Measurements from ENCODE around the gene GNA12. TPM values are rescaled to one million over a fixed set of nuclear protein-coding genes. Genes with fewer than 3 reads are reported as not detected.

GNA12 gene
- polyA plus RNA-seq, 4 donors: 3.4 to 27.2 (median 14.5) TPM

- H3K27me3 ChIP-seq (ENCODE audit: control insufficient read depth in 3 of 3, insufficient read depth in 3 of 3, low read length in 3 of 3): no peaks in the 10 kb centered on the region
- H3K9me3 ChIP-seq (ENCODE audit: control insufficient read depth in 2 of 2, insufficient read depth in 1 of 2, low read depth in 1 of 2, low read length in 1 of 2): peaks cover 0 to 10% of the 10 kb centered on the region in 2 donors
- H3K27ac ChIP-seq (ENCODE audit: low read depth in 1 of 3, low read length in 2 of 3): no peak overlapping the region
- H3K4me3 ChIP-seq (ENCODE audit: low read depth in 1 of 3, low read length in 3 of 3): no peak overlapping the region
- 76 to 84% (median 77%) methylated on average over 19 to 20 of the region's 20 CpGs for WGBS, 3 donors
- peaks cover 0 to 22% (median 0%) of the 10 kb centered on the region in 3 donors for H3K36me3 ChIP-seq (ENCODE audit: control insufficient read depth in 3 of 3, insufficient read depth in 2 of 3, low read depth in 1 of 3, low read length in 3 of 3)
- DNase-seq: no peak
- FAIRE-seq: no peak
- peaks cover 0 to 2% (median 0%) of the 10 kb centered on the region in 3 donors for H3K4me1 ChIP-seq (ENCODE audit: control insufficient read depth in 3 of 3, insufficient read depth in 2 of 3, low read depth in 1 of 3, low read length in 2 of 3)
Observed at GRCh38 chr7:2708547-2709310, 135.4 kb downstream of the GNA12 start.

DNA sequence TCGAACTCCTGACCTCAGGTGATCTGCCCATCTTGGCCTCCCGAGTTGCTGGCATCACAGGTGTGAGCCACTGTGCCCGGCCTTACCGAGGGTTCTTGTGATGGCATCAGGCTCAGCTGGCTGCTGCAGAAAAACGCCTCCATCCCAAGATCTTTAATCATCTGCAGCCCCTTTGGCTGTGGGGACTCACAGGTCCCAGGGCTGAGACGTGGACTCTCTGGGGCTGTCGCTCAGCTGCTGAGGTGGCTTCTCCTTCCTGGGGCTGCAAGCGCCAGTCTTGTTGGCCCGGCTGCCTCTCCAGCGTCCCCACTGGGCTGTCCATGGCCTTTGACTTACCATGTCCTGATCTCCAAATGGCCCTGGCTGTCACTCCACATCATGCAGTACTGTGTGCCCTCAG lies 136.1 kb downstream of the GNA12 start:
- H3K27ac ChIP-seq (ENCODE audit: low read depth in 1 of 3, low read length in 2 of 3): no peak overlapping the region
- peaks cover 0 to 10% of the 10 kb centered on the region in 2 donors for H3K9me3 ChIP-seq (ENCODE audit: control insufficient read depth in 2 of 2, insufficient read depth in 1 of 2, low read depth in 1 of 2, low read length in 1 of 2)
- peaks cover 0 to 2% (median 0%) of the 10 kb centered on the region in 3 donors for H3K27me3 ChIP-seq (ENCODE audit: control insufficient read depth in 3 of 3, insufficient read depth in 3 of 3, low read length in 3 of 3)
- peaks cover 0 to 18% (median 0%) of the 10 kb centered on the region in 3 donors for H3K36me3 ChIP-seq (ENCODE audit: control insufficient read depth in 3 of 3, insufficient read depth in 2 of 3, low read depth in 1 of 3, low read length in 3 of 3)
- WGBS, 3 donors: 88 to 93% (median 92%) methylated on average over 9 to 10 of the region's 10 CpGs
- H3K4me1 ChIP-seq (ENCODE audit: control insufficient read depth in 3 of 3, insufficient read depth in 2 of 3, low read depth in 1 of 3, low read length in 2 of 3): peaks cover 0 to 2% (median 0%) of the 10 kb centered on the region in 3 donors
- H3K4me3 ChIP-seq (ENCODE audit: low read depth in 1 of 3, low read length in 3 of 3): no peak overlapping the region
- FAIRE-seq (no peak), DNase-seq (no peak)

DNA sequence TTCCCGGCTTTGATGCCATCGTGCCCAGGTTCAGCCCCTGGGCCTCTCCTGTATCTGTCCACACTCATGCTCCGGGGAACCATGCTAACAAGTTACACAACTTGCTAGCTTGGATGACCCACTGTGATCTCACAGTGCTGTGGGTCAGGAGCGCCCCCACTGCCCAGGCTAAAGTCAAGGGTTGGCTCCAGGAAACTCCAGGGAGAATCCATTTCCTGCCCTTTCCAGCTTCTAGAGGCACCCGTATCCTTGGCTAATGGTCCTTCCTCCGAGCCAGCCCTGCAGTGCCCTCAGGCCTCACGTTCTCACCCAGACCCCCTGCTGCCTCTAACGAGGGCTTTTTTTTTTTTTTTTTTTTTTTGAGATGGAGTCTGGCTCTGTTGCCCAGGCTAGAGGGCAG lies 136.6 kb downstream of the GNA12 start:
- 64 to 80% (median 72%) methylated on average over 8 of the region's 8 CpGs for WGBS, 3 donors
- no peak overlapping the region for H3K4me3 ChIP-seq (ENCODE audit: low read depth in 1 of 3, low read length in 3 of 3)
- DNase-seq: no peak
- FAIRE-seq: no peak
- peaks cover 0 to 2% (median 0%) of the 10 kb centered on the region in 3 donors for H3K27me3 ChIP-seq (ENCODE audit: control insufficient read depth in 3 of 3, insufficient read depth in 3 of 3, low read length in 3 of 3)
- no peak overlapping the region for H3K27ac ChIP-seq (ENCODE audit: low read depth in 1 of 3, low read length in 2 of 3)
- H3K36me3 ChIP-seq (ENCODE audit: control insufficient read depth in 3 of 3, insufficient read depth in 2 of 3, low read depth in 1 of 3, low read length in 3 of 3): peaks cover 0 to 17% (median 0%) of the 10 kb centered on the region in 3 donors
- peaks cover 0 to 2% (median 0%) of the 10 kb centered on the region in 3 donors for H3K4me1 ChIP-seq (ENCODE audit: control insufficient read depth in 3 of 3, insufficient read depth in 2 of 3, low read depth in 1 of 3, low read length in 2 of 3)
- peaks cover 0 to 10% of the 10 kb centered on the region in 2 donors for H3K9me3 ChIP-seq (ENCODE audit: control insufficient read depth in 2 of 2, insufficient read depth in 1 of 2, low read depth in 1 of 2, low read length in 1 of 2)

- WGBS, 3 donors: 16 to 50% (median 35%) methylated on average over 6 of the region's 6 CpGs
- no peak overlapping the region for H3K27ac ChIP-seq (ENCODE audit: low read depth in 1 of 3, low read length in 2 of 3)
- FAIRE-seq: no peak
Observed at GRCh38 chr7:2706685-2707126, 137.4 kb downstream of the GNA12 start.

GRCh38 chr7:2705371-2706096 lies 138.6 kb downstream of the GNA12 start:
- Histone ChIP-seq H3K9me3 (ENCODE audit: control insufficient read depth in 2 of 2, insufficient read depth in 1 of 2, low read depth in 1 of 2, low read length in 1 of 2) (peaks cover 0 to 6% of the 10 kb centered on the region in 2 donors), H3K36me3 (ENCODE audit: control insufficient read depth in 3 of 3, insufficient read depth in 2 of 3, low read depth in 1 of 3, low read length in 3 of 3) (peaks cover 0 to 3% (median 0%) of the 10 kb centered on the region in 3 donors), H3K4me3 (ENCODE audit: low read depth in 1 of 3, low read length in 3 of 3) (no peak overlapping the region), H3K4me1 (ENCODE audit: control insufficient read depth in 3 of 3, insufficient read depth in 2 of 3, low read depth in 1 of 3, low read length in 2 of 3) (peaks cover 0 to 2% (median 0%) of the 10 kb centered on the region in 3 donors), H3K27me3 (ENCODE audit: control insufficient read depth in 3 of 3, insufficient read depth in 3 of 3, low read length in 3 of 3) (peaks cover 0 to 2% (median under 1%) of the 10 kb centered on the region in 3 donors), H3K27ac (ENCODE audit: low read depth in 1 of 3, low read length in 2 of 3) (no peak overlapping the region)
- FAIRE-seq (no peak), DNase-seq (no peak)
- 74 to 84% (median 82%) methylated on average over 14 of the region's 14 CpGs for WGBS, 3 donors

More at GRCh38 chr7:2706685-2707126, 137.4 kb downstream of the GNA12 start:
- no peak overlapping the region for H3K4me3 ChIP-seq (ENCODE audit: low read depth in 1 of 3, low read length in 3 of 3)
- H3K27me3 ChIP-seq (ENCODE audit: control insufficient read depth in 3 of 3, insufficient read depth in 3 of 3, low read length in 3 of 3): peaks cover 0 to 2% (median 0%) of the 10 kb centered on the region in 3 donors
- H3K36me3 ChIP-seq (ENCODE audit: control insufficient read depth in 3 of 3, insufficient read depth in 2 of 3, low read depth in 1 of 3, low read length in 3 of 3): peaks cover 0 to 10% (median 0%) of the 10 kb centered on the region in 3 donors
- DNase-seq: no peak
- peaks cover 0 to 10% of the 10 kb centered on the region in 2 donors for H3K9me3 ChIP-seq (ENCODE audit: control insufficient read depth in 2 of 2, insufficient read depth in 1 of 2, low read depth in 1 of 2, low read length in 1 of 2)
- peaks cover 0 to 2% (median 0%) of the 10 kb centered on the region in 3 donors for H3K4me1 ChIP-seq (ENCODE audit: control insufficient read depth in 3 of 3, insufficient read depth in 2 of 3, low read depth in 1 of 3, low read length in 2 of 3)

- H3K4me1 ChIP-seq (ENCODE audit: control insufficient read depth in 3 of 3, insufficient read depth in 2 of 3, low read depth in 1 of 3, low read length in 2 of 3): no peaks in the 10 kb centered on the region
- H3K9me3 ChIP-seq (ENCODE audit: control insufficient read depth in 2 of 2, insufficient read depth in 1 of 2, low read depth in 1 of 2, low read length in 1 of 2): peaks cover 0 to 6% of the 10 kb centered on the region in 2 donors
- FAIRE-seq (no peak), DNase-seq (no peak)
- H3K27ac ChIP-seq (ENCODE audit: low read depth in 1 of 3, low read length in 2 of 3): no peak overlapping the region
- no peaks in the 10 kb centered on the region for H3K36me3 ChIP-seq (ENCODE audit: control insufficient read depth in 3 of 3, insufficient read depth in 2 of 3, low read depth in 1 of 3, low read length in 3 of 3)
- no peak overlapping the region for H3K4me3 ChIP-seq (ENCODE audit: low read depth in 1 of 3, low read length in 3 of 3)
- 84 to 87% (median 85%) methylated on average over 20 to 22 of the region's 22 CpGs for WGBS, 3 donors
- H3K27me3 ChIP-seq (ENCODE audit: control insufficient read depth in 3 of 3, insufficient read depth in 3 of 3, low read length in 3 of 3): peaks cover 0 to 8% (median 4%) of the 10 kb centered on the region in 3 donors
Observed at GRCh38 chr7:2702594-2702957, 141.5 kb downstream of the GNA12 start.

DNA sequence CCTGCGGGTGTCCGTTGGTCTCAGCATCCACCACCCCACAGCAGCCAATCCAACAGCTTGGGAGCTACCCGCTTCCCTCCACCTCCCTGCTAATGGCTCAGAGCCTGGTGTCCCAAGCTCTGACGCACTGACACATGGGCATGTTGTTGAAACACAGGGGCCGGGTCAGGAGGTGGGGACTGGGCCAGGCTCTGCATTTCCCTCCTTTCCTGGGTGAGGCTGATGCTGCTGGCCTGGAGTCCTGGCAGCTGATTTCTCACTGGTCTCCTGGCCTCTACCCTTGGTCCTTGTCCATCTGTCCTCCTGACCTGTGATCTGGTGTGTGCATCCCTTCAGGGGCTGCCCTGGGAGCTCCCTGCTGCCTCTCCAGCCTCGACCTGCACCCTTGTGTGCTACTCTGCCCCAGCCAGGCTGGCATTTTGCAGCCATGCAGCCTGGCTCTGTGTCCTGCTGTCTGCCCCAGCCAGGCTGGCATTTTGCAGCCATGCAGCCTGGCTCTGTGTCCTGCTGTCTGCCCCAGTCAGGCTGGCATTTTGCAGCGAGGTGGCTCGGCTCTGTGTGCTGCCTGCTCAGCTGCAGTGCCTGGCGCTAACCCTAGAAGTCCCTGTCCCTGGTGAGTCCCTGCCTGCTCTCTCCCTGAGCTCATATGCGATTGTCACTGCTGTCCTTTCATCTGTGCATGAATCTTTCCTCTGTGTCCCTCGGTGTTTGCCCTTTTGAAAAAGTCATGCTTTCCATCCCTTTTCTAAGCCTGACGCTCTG lies 142.1 kb downstream of the GNA12 start:
- Histone ChIP-seq H3K4me3 (ENCODE audit: low read depth in 1 of 3, low read length in 3 of 3) (no peak overlapping the region), H3K9me3 (ENCODE audit: control insufficient read depth in 2 of 2, insufficient read depth in 1 of 2, low read depth in 1 of 2, low read length in 1 of 2) (peaks cover 0 to 6% of the 10 kb centered on the region in 2 donors), H3K27me3 (ENCODE audit: control insufficient read depth in 3 of 3, insufficient read depth in 3 of 3, low read length in 3 of 3) (peaks cover 0 to 9% (median 4%) of the 10 kb centered on the region in 3 donors), H3K4me1 (ENCODE audit: control insufficient read depth in 3 of 3, insufficient read depth in 2 of 3, low read depth in 1 of 3, low read length in 2 of 3) (no peaks in the 10 kb centered on the region), H3K27ac (ENCODE audit: low read depth in 1 of 3, low read length in 2 of 3) (no peak overlapping the region), H3K36me3 (ENCODE audit: control insufficient read depth in 3 of 3, insufficient read depth in 2 of 3, low read depth in 1 of 3, low read length in 3 of 3) (no peaks in the 10 kb centered on the region)
- 61 to 71% (median 71%) methylated on average over 11 to 12 of the region's 12 CpGs for WGBS, 3 donors
- DNase-seq: no peak
- FAIRE-seq: no peak

DNA sequence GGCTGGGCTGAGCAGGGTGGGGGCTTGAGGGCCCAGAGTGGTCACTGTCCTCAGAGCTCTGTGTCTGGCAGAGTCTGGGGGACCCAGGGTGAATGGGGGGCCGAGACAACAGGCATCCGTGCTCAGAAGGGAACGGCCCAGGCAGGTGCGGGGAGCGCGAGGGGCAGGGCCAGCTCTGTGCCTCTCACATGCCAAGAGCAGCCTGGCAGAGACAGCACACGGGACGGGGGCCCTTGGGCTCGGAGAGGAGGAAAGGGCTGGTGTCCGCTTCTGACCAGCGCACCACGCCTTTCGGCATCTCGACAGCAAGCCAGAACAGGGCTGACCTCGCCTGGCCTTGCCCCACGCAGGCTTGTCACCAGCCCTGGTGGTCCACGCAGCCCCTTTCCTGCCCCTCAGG lies 142.7 kb downstream of the GNA12 start:
- WGBS, 3 donors: 70 to 87% (median 79%) methylated on average over 16 to 17 of the region's 17 CpGs
- no peaks in the 10 kb centered on the region for H3K4me1 ChIP-seq (ENCODE audit: control insufficient read depth in 3 of 3, insufficient read depth in 2 of 3, low read depth in 1 of 3, low read length in 2 of 3)
- H3K27me3 ChIP-seq (ENCODE audit: control insufficient read depth in 3 of 3, insufficient read depth in 3 of 3, low read length in 3 of 3): peaks cover 0 to 9% (median 4%) of the 10 kb centered on the region in 3 donors
- H3K36me3 ChIP-seq (ENCODE audit: control insufficient read depth in 3 of 3, insufficient read depth in 2 of 3, low read depth in 1 of 3, low read length in 3 of 3): no peaks in the 10 kb centered on the region
- peaks cover 0 to 6% of the 10 kb centered on the region in 2 donors for H3K9me3 ChIP-seq (ENCODE audit: control insufficient read depth in 2 of 2, insufficient read depth in 1 of 2, low read depth in 1 of 2, low read length in 1 of 2)
- no peak for FAIRE-seq
- no peak overlapping the region for H3K27ac ChIP-seq (ENCODE audit: low read depth in 1 of 3, low read length in 2 of 3)
- no peak overlapping the region for H3K4me3 ChIP-seq (ENCODE audit: low read depth in 1 of 3, low read length in 3 of 3)
- DNase-seq: no peak
